PFSK-1 (cell line): ENCODE measurements around the gene ZGRF1.

ENCODE experiments used
- FOXP2 ChIP-seq: optimal IDR thresholded peaks from 2 replicates; pipeline ENCODE3; 2011; ENCODE audit warnings: borderline replicate concordance, control low read depth, inconsistent platforms; ENCODE audit not compliant: insufficient read depth; ENCODE audit errors: extremely low read length, extremely low read depth
- POLR2AphosphoS5 ChIP-seq: IDR thresholded peaks from 2 replicates; pipeline ENCODE4 v1.6.1; 2012; ENCODE audit warnings: low read depth, mild to moderate bottlenecking, control low read depth, low read length, moderate library complexity
- REST ChIP-seq, 2 experiments: IDR thresholded peaks; 2 replicates each; pipeline versions ENCODE4 v1.6.1 to v1.8.0; 2011 to 2012; ENCODE audit warnings: low read depth in 2 of 2, low read length in 2 of 2, control low read depth in 1 of 2, inconsistent platforms in 1 of 2, mild to moderate bottlenecking in 1 of 2, moderate library complexity in 1 of 2; ENCODE audit not compliant: insufficient read depth in 1 of 2
- SIN3A ChIP-seq: IDR thresholded peaks from 2 replicates; pipeline ENCODE4 v1.6.1; 2012; ENCODE audit warnings: mild to moderate bottlenecking, low read length, moderate library complexity, borderline replicate concordance; ENCODE audit not compliant: insufficient read depth
- TAF1 ChIP-seq: IDR thresholded peaks from 2 replicates; pipeline ENCODE4 v1.6.1; 2012; ENCODE audit warnings: low read length, control low read depth, borderline replicate concordance; ENCODE audit not compliant: insufficient read depth

Gene ZGRF1

GRCh38 chr4:112523008-112523721 is 113.5 kb downstream of the ZGRF1 start:
- TF ChIP-seq POLR2AphosphoS5 (no peak), SIN3A (no peak), REST (IDR thresholded peaks at IDR 0.05; ENCODE audit: insufficient read depth in 1 of 2, low read depth in 2 of 2, low read length in 2 of 2) (no peak)

DNA sequence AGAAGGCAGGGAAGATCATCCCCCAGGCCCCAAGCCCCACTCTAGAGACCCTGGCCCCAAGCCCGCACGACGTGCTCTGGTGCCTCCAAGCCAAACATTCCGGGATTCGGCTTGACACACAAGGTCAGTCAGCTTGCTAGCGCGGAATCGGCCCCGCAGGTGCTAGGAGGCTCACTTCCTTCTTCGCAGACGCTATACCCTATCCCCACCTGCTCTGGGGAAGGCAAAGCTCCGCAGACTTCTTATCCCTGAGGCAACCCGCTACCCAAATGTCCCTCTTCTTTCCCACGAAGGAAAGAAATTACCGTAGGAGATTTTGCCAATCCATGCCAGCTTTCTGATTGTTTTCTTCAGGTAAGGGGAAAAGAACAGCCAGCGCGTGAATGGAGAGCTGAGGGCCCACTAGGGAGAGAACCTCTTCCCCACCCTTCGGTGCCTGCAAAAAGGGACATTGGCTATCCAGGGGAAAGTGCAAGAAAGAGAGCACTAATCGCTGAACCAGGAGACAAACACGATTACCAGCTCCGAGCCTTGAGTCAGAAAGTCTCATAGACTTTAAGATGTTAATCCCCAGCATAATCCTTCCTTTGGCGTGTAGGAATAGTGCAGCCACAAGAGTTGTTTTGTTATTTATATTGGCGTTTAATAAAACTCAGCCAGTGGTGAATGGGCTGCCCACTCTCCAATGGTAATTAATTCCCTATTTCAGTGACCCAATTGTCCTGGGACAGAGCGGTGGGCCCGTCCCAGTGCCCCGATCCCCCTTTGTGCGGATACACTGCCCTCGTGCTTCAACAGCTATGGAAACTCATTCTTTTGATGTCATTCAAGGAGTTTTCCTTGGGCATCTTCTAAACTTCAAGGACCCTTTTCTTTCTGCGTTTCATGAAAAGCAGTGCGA is 115.3 kb downstream of the ZGRF1 start:
- TF ChIP-seq TAF1 (no peak), SIN3A (no peak), POLR2AphosphoS5 (no peak), FOXP2 (no peak), REST (IDR thresholded peaks at IDR 0.05; ENCODE audit: insufficient read depth in 1 of 2, low read depth in 2 of 2, low read length in 2 of 2) (no peak)

GRCh38 chr4:112520598-112521122 is 116.0 kb downstream of the ZGRF1 start:
- TF ChIP-seq TAF1, result no peak
- TF ChIP-seq POLR2AphosphoS5, result no peak
- no peak for TF ChIP-seq SIN3A
- no peak for TF ChIP-seq REST (IDR thresholded peaks at IDR 0.05; ENCODE audit: insufficient read depth in 1 of 2, low read depth in 2 of 2, low read length in 2 of 2)
- no peak for TF ChIP-seq FOXP2

DNA sequence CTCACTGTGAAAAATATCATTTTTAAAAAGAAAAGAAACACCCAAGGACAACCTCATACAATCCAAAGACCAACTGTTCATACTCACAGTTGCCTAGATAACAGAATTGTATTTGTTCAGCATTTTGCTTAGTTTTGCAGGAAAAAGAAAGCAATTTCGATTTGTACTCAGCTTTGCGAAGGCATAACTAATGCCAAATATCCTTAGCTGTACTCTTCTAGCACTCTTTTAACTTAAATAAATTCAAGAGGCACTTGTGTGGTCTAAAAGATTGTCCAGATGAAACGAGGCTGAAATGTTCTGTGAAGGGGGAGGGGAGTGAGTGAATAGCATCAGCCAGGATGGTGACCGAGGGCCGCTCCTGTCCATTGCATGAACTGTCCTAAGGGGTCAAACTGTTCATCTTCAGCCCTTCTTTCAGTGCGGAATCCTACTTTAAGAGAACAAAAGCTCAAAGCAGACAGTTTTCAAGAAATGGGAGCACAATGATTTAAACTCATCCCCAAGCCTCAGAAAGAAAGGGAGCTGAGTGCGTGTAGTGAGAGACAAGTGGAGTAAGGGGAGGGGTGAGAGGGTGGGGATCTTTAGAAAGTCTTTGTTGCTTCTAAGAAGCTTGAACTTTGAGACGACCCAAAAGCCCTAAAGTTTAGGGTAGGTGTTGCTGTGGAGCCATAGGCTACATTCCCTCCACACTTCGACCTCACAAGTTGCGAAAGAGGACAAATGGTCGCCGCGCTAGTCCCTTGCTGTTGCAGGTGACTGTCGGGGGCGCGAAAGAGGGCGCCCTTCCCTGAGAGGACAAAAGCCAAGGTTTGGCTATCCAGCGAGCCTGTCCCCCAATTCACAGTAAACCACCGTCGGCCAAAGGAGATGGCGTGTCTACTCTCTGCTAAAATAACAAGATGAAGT is 116.8 kb downstream of the ZGRF1 start:
- TF ChIP-seq POLR2AphosphoS5 (no peak), SIN3A (no peak), TAF1 (no peak), FOXP2 (no peak), REST (IDR thresholded peaks at IDR 0.05; ENCODE audit: insufficient read depth in 1 of 2, low read depth in 2 of 2, low read length in 2 of 2) (no peak)
